CD4-positive, alpha-beta T cell treated with Interleukin-4 for 4 hours (primary cell): ENCODE results near the gene VCX.
"Not testable (repeated sequence)": the region's sequence is repeated elsewhere in the genome, so short reads cannot be mapped to it uniquely, and the experiment has no call there.

ENCODE experiments used
- DNase-seq: peaks from one replicate; pipeline ENCODE4 v3.0.0-alpha.2; 2020

Gene VCX

GRCh38 chrX:7842871-7843270 is at the start of gene VCX:
Gene VCX (plus strand): TSS chrX:7843171. CDS start chrX:7843204, 33 bp downstream.
- DNase-seq = not testable (repeated sequence)

- DNase-seq = no peak
These were observed 44.6 kb upstream of the VCX start for GRCh38 chrX:7798327-7798726.

GRCh38 chrX:7801711-7802110 is 41.3 kb upstream of the VCX start:
- DNase-seq = no peak

DNA sequence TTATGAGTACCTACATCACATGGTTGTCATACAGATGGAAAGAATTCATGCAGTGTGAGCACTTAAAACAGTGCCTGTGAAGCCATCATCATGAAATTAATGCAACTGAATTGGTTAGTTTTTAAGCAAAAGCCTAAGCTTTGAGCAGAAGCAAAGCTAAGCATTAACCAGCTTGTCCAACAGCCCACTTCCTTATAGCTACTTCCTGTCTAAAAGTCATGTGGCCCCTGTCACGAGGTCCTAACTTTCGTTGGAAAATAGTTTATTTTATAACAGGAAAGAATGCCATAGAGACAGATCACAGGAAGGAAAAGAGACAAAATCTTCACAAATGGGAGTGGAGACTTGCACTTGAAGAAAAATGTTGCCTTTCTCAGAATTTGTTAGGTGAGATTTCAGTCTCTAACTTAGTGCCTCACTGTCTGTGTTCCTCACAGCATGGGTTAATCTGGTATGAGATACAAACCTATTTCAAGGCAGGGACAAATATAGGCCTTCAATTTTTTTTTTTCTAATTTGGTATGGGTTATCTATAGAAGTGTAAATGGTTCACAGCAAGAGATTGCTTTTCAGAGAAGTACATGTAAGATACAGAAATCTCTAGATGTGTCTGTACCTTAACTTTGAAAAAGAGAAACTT is 27.7 kb upstream of the VCX start:
- DNase-seq = no peak

- no peak for DNase-seq
These were observed 14.4 kb upstream of the VCX start for GRCh38 chrX:7828594-7828993.

DNA sequence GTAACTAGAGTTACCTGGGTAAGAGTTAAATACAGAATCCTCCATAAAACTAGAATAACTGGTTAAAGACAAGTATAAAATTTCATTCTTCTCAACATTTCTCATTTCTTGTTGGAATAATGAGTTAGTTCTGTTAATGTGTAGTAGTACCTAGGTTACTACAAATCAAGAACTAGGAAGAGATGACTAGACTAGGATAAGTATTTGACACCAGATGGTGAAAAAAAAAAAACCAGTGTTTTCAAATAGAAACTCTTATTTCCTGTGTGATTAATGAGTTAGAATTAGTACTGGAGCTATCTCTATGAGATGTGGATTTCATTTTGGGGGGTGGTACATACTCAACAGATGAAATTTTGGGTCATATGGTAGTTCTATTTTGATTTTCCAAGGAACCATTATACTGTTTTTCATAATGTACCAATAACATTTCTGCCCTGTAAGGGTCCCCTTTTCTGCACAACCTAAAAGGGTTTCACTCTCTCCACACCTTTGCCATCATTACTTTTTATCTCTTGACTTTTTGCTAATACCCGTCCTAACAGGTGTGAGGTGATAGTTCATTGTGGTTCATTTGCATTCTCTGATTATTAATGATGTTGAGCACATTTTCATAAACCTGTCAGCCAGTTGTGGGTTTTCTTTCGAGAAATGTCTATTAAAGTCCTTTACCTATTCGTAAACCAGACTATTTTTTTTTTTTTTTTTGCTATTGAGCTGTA is 1.7 kb upstream of the VCX start:
- no peak for DNase-seq

DNA sequence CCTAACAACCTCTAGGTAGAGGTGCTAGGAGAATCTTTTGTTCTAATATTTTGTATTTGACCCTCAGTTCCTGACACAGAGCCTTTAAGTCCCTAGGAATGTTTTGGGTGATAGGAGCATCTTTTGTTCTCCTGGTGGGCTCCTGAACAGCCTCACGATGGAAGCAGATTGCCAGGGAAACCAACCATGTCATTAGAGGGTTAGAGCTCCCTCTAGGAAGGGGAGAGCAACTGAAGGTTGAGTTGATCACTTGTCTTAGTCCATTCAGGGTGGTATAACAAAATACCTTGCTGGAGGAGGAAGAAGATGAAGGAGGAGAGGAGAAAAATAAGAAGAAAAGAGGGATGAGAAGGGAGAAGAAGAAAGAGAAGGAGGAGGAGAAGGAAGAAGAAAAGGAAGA is 9.2 kb downstream of the VCX start:
- no peak for DNase-seq

DNA sequence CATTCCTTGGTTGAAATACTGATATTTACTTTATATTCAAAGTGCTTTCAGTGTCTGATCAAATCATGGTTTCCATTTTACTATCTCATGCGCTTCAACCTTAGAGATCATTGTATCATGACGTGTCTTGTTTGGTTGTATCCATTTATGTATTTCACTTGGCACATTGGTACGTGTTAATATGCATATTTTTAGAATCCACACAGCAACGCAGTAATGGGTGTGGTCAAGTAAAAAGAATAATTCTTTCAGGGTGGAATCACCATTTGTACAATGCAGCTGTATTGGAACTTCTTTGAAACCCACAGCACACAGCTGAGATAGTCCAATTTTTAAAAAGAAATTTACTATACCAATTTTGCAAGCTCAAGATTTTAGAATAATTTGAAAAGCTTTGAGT is 29.1 kb downstream of the VCX start:
- DNase-seq = no peak

- DNase-seq = no peak
These were observed 34.0 kb downstream of the VCX start for GRCh38 chrX:7876957-7877356.

GRCh38 chrX:7889135-7889534 is 46.2 kb downstream of the VCX start:
- no peak for DNase-seq

DNA sequence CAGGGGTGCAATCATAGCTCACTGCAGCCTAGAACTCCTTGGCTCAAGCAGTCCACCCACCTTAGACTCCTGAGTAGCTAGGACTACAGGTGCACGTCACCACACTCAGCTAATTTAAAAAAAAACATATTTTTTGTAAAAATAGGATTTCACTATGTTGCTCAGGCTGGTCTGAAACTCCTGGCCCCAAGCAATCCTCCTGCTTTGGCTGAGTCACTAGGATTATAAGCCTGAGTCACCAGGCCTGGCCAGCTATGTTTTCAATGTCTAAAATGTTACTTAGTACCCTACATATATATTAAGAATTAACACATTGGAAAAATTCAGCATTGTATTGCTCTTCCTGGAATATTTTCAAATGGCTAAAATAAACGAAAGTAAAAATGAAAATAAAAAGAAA is 46.7 kb downstream of the VCX start:
- no peak for DNase-seq

DNA sequence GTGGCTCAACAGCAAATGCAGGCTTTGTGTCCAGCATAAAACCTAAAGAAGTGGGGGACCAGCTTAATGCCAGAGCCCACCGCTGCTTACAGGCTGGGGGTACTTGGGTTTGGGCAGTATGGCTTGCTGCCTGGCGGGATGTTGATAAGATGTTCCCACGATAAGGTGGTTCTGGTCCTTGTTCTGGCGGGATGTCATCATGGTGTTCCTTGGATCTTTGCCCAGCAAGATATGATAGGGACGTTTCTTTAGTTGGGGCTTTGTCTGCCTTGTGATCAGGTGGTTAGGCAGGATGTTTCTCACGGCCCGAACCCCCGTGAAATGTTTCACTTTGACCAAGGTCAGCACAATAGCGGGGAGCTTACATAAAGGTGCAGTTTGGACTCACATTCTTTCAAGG is 49.0 kb downstream of the VCX start:
- no peak for DNase-seq
